Measurements from ENCODE around the gene NOVA2.

The NOVA2 gene

DNA sequence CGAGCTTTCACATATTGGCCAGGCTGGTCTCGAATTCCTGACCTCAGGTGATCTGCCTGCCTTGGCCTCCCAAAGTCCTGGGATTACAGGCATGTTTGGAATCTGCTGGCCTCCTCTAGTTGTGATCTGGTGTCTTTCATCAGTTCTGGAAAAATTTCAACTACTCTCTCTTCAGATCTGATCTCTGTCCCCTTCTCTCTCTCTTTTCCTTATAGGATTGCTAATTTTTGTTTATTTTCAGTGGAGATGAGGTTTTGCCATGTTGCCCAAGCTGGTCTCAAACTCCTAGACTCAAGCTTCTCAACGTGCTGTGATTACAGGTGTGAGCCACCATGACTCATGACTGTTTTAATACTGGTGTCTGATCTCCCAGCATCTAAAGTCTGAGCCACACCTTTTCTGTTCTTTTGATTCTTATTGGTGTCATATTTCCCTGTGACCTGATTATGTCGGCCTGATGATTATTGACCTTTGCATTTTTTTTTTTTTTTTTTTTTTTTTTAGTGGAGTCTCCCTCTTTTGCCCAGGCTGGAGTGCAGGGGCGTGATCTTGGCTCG lies 48.7 kb downstream of the NOVA2 start:
- Histone ChIP-seq H3K36me3 (ENCODE audit: control insufficient read depth in 1 of 2, insufficient read depth in 2 of 2, low read length in 2 of 2) (no peaks in the 10 kb centered on the region), H3K9ac (ENCODE audit: low read depth in 1 of 2, low read length in 2 of 2) (no peak overlapping the region), H3K27ac (ENCODE audit: low read depth, low read length) (no peak overlapping the region), H3K27me3 (ENCODE audit: control insufficient read depth in 1 of 2, insufficient read depth in 2 of 2, low read length in 2 of 2) (peaks cover 0 to 8% of the 10 kb centered on the region in 2 donors), H3K9me3 (ENCODE audit: control insufficient read depth in 1 of 2, low read length in 2 of 2) (no peaks in the 10 kb centered on the region), H3K4me1 (ENCODE audit: control insufficient read depth in 1 of 2, insufficient read depth in 2 of 2, low read length in 2 of 2) (peaks cover 4 to 5% of the 10 kb centered on the region in 2 donors), H3K4me3 (ENCODE audit: low read depth in 1 of 2, low read length in 2 of 2) (no peak overlapping the region)

DNA sequence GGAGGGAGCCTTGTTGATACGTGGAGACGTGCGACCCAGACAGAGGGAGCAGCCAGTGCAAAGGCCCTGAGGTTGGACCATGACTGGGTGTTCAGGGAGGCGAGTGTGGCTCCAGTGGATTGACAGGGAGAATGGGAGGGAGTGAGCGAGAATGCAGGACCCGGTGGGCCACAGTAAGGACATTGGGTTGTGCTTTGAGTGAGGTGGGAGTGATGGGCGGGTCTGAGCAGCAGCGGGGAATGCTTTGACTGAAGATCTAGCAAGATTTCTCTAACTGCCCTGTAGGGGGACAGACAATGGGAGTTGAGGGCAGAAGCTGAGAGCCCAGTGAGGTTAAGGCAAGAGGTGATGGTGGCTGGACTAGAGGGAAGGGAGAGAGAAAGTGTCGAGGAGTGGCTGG lies 51.4 kb downstream of the NOVA2 start:
- no peak overlapping the region for H3K9ac ChIP-seq (ENCODE audit: low read depth in 1 of 2, low read length in 2 of 2)
- no peak overlapping the region for H3K4me3 ChIP-seq (ENCODE audit: low read depth in 1 of 2, low read length in 2 of 2)
- H3K4me1 ChIP-seq (ENCODE audit: control insufficient read depth in 1 of 2, insufficient read depth in 2 of 2, low read length in 2 of 2): no peaks in the 10 kb centered on the region
- no peaks in the 10 kb centered on the region for H3K36me3 ChIP-seq (ENCODE audit: control insufficient read depth in 1 of 2, insufficient read depth in 2 of 2, low read length in 2 of 2)
- no peaks in the 10 kb centered on the region for H3K9me3 ChIP-seq (ENCODE audit: control insufficient read depth in 1 of 2, low read length in 2 of 2)
- H3K27me3 ChIP-seq (ENCODE audit: control insufficient read depth in 1 of 2, insufficient read depth in 2 of 2, low read length in 2 of 2): peaks cover 0 to 14% of the 10 kb centered on the region in 2 donors
- no peak overlapping the region for H3K27ac ChIP-seq (ENCODE audit: low read depth, low read length)

DNA sequence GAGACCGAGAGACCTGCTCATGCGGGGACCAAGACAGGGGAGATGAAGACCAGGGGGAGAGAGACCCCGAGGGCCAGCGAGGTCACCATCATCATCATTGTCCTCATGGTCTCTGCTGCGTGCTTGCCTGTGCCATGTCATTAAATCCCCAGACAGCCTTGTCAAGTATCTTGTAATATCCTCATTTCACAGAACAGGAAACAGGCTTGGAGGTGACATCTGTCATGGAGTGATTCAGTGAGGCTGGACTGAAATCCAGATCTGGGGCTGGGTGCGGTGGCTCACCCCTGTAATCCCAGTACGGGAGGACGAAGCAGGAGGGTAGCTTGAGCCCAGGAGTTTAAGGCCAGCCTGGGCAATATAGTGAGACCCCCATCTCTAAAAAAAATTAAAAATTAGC lies 53.2 kb downstream of the NOVA2 start:
- Histone ChIP-seq H3K9ac (ENCODE audit: low read depth in 1 of 2, low read length in 2 of 2) (no peak overlapping the region), H3K36me3 (ENCODE audit: control insufficient read depth in 1 of 2, insufficient read depth in 2 of 2, low read length in 2 of 2) (no peaks in the 10 kb centered on the region), H3K27me3 (ENCODE audit: control insufficient read depth in 1 of 2, insufficient read depth in 2 of 2, low read length in 2 of 2) (peaks cover 0 to 14% of the 10 kb centered on the region in 2 donors)

DNA sequence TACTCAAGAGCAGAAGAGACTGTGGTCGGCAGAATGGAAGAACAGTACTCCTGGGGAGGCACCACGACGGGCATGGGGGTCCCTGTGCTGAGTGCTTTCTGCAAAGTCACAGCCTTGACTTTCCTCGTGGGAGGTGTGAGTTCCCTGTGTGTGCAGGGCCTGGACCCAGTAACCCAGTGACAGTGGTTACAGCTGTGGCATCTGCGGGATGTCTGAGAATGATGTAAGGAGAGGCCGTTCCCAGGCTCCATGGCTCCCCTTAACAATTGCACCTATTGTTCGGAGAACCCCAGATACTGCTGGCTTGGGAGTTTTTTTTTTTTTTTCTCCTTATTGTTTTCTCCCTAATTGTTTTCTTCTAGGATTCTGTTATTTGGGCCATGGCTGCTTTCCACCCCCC lies 54.0 kb downstream of the NOVA2 start:
- Histone ChIP-seq H3K27ac (ENCODE audit: low read depth, low read length) (no peak overlapping the region), H3K4me3 (ENCODE audit: low read depth in 1 of 2, low read length in 2 of 2) (no peak overlapping the region), H3K9ac (ENCODE audit: low read depth in 1 of 2, low read length in 2 of 2) (no peak overlapping the region)

More for the DNA sequence above, 53.2 kb downstream of the NOVA2 start:
- no peak overlapping the region for H3K27ac ChIP-seq (ENCODE audit: low read depth, low read length)
- H3K4me3 ChIP-seq (ENCODE audit: low read depth in 1 of 2, low read length in 2 of 2): no peak overlapping the region
- no peaks in the 10 kb centered on the region for H3K9me3 ChIP-seq (ENCODE audit: control insufficient read depth in 1 of 2, low read length in 2 of 2)
- no peaks in the 10 kb centered on the region for H3K4me1 ChIP-seq (ENCODE audit: control insufficient read depth in 1 of 2, insufficient read depth in 2 of 2, low read length in 2 of 2)

DNA sequence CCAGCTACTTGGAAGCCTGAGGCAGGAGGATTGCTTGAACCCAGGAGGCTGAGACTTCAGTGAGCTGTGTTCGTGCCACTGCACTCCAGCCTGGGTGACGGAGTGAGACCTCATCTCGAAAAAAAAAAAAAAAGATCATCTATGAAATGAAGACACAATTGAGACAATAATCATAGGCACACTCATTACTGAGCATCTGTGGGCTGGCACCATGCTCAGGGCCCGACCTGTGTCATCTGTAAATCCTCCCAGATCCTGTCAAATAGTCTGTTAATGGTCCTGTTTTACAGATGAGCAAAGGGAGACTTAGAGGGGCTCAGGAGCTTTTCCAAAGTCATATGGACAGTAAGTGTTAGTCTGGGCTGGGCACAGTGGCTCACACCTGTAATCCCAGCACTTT lies 54.9 kb downstream of the NOVA2 start:
- H3K4me1 ChIP-seq (ENCODE audit: control insufficient read depth in 1 of 2, insufficient read depth in 2 of 2, low read length in 2 of 2): no peaks in the 10 kb centered on the region
- H3K9me3 ChIP-seq (ENCODE audit: control insufficient read depth in 1 of 2, low read length in 2 of 2): no peaks in the 10 kb centered on the region
- no peak overlapping the region for H3K9ac ChIP-seq (ENCODE audit: low read depth in 1 of 2, low read length in 2 of 2)
- peaks cover 0 to 17% of the 10 kb centered on the region in 2 donors for H3K27me3 ChIP-seq (ENCODE audit: control insufficient read depth in 1 of 2, insufficient read depth in 2 of 2, low read length in 2 of 2)
- H3K4me3 ChIP-seq (ENCODE audit: low read depth in 1 of 2, low read length in 2 of 2): no peak overlapping the region
- H3K27ac ChIP-seq (ENCODE audit: low read depth, low read length): no peak overlapping the region
- no peaks in the 10 kb centered on the region for H3K36me3 ChIP-seq (ENCODE audit: control insufficient read depth in 1 of 2, insufficient read depth in 2 of 2, low read length in 2 of 2)

More for the DNA sequence above, 54.0 kb downstream of the NOVA2 start:
- Histone ChIP-seq H3K9me3 (ENCODE audit: control insufficient read depth in 1 of 2, low read length in 2 of 2) (no peaks in the 10 kb centered on the region), H3K36me3 (ENCODE audit: control insufficient read depth in 1 of 2, insufficient read depth in 2 of 2, low read length in 2 of 2) (no peaks in the 10 kb centered on the region), H3K27me3 (ENCODE audit: control insufficient read depth in 1 of 2, insufficient read depth in 2 of 2, low read length in 2 of 2) (peaks cover 0 to 17% of the 10 kb centered on the region in 2 donors), H3K4me1 (ENCODE audit: control insufficient read depth in 1 of 2, insufficient read depth in 2 of 2, low read length in 2 of 2) (no peaks in the 10 kb centered on the region)

DNA sequence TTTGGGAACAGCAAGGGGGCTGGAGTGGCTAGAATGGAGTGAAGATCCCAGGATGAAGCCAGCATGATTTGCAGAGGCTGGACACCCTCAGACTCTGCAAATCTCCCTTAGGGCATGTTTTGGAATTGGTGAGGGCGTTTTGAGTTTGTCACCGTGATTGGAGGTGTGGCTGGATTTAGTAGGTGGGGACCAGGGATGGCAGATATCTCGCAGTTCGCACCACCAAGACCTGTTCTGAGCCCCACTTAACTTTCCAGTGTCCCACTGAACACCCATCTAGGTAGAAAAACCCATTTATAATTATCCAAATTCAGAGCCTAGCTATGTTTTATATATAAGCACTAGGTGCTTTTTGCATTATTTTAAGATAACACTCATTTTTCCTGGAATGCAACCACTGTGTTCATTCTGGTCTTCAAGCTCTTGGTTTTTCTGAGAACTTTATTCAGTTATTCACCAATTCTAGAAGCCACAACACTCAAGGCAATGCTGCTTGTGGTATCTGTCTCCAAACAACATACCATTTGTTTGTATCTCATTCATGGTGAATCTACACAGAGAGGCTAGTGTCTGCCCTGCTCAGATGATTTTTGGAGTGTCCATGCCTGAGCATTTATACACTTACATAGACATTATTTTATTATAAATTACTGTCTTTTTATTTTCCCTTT lies 56.1 kb downstream of the NOVA2 start:
- no peak overlapping the region for H3K9ac ChIP-seq (ENCODE audit: low read depth in 1 of 2, low read length in 2 of 2)
- H3K4me1 ChIP-seq (ENCODE audit: control insufficient read depth in 1 of 2, insufficient read depth in 2 of 2, low read length in 2 of 2): no peaks in the 10 kb centered on the region
- H3K9me3 ChIP-seq (ENCODE audit: control insufficient read depth in 1 of 2, low read length in 2 of 2): no peaks in the 10 kb centered on the region
- H3K27me3 ChIP-seq (ENCODE audit: control insufficient read depth in 1 of 2, insufficient read depth in 2 of 2, low read length in 2 of 2): peaks cover 0 to 17% of the 10 kb centered on the region in 2 donors
- no peak overlapping the region for H3K27ac ChIP-seq (ENCODE audit: low read depth, low read length)
- no peaks in the 10 kb centered on the region for H3K36me3 ChIP-seq (ENCODE audit: control insufficient read depth in 1 of 2, insufficient read depth in 2 of 2, low read length in 2 of 2)
- no peak overlapping the region for H3K4me3 ChIP-seq (ENCODE audit: low read depth in 1 of 2, low read length in 2 of 2)

DNA sequence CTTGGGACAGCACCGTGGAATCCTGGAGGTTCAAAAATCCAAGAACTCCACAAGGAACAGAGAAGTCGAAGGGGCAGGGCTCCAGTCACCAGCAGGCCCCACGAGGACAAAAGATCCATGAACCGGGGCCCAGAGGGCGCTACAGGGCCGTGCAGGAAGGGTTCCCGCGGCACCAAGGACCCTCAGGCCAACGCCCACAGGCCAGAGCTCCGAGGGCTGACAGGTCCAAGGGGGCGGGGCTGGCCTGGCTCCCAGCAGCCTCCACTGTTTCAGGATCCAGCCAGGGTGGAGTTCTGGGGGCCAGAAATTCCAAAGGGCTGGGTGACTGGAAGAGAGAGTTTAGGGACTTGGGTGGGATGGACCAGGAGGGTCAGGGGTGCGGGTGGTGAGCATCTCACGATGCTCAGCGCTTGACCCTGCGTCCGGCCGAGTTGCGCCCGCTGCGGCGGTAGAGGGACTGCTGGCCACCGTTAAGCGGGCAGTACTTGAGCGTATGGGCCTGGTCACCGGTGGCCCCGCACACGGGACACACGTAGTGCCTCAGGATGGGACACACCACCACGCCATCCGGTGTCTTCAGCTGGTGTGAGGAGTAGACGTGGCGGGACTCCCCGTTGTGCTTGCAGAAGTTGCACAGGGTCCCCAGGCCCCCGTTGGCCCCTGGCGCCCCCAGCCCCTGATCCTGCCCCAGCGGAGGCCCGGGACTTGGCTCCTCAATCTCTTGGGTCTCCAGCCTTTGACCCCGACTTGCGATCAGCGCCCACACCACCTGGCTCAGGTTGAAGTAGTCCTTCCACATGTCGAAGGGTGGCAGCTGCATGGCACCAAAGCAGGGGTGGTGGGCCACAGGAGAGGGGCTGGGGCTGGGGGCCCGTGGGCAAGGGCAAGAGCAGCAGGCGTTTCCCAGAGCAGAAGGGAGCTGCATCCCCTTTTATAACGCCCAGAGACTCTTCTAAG lies 59.5 kb downstream of the NOVA2 start, which contains the start of gene NANOS2:
NANOS2 (minus strand) TSS at position 905 of the 957 bp plus-strand sequence; CDS start at position 820, 85 bp downstream.
- Histone ChIP-seq H3K27me3 (ENCODE audit: control insufficient read depth in 1 of 2, insufficient read depth in 2 of 2, low read length in 2 of 2) (peaks cover 0 to 3% of the 10 kb centered on the region in 2 donors), H3K27ac (ENCODE audit: low read depth, low read length) (no peak within 1 kb of the TSS), H3K4me1 (ENCODE audit: control insufficient read depth in 1 of 2, insufficient read depth in 2 of 2, low read length in 2 of 2) (no peaks in the 10 kb centered on the region), H3K36me3 (ENCODE audit: control insufficient read depth in 1 of 2, insufficient read depth in 2 of 2, low read length in 2 of 2) (no peaks in the 10 kb centered on the region), H3K4me3 (ENCODE audit: low read depth in 1 of 2, low read length in 2 of 2) (no peak within 1 kb of the TSS), H3K9me3 (ENCODE audit: control insufficient read depth in 1 of 2, low read length in 2 of 2) (no peaks in the 10 kb centered on the region), H3K9ac (ENCODE audit: low read depth in 1 of 2, low read length in 2 of 2) (no peak within 1 kb of the TSS)

DNA sequence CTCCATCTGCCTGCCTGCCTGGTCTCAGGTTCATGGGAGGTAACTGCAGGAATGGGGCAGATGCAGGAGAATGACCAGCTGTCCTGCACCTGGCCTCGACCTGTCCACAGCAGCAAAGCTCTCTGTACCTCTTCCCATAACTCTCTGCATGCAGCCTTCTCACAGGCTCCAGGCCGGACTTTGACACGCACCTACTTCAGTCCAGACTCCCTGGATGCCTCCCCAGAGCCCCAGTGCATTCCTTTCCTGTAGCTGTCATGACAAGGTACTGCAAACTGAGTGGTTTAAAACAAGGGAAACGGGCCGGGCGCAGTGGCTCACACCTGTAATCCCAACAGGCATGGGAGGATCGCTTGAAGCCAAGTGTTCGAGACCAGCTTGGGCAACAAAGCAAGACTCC lies 62.4 kb downstream of the NOVA2 start:
- Histone ChIP-seq H3K9me3 (ENCODE audit: control insufficient read depth in 1 of 2, low read length in 2 of 2) (no peaks in the 10 kb centered on the region), H3K36me3 (ENCODE audit: control insufficient read depth in 1 of 2, insufficient read depth in 2 of 2, low read length in 2 of 2) (no peaks in the 10 kb centered on the region), H3K27me3 (ENCODE audit: control insufficient read depth in 1 of 2, insufficient read depth in 2 of 2, low read length in 2 of 2) (peaks cover 0 to 3% of the 10 kb centered on the region in 2 donors), H3K9ac (ENCODE audit: low read depth in 1 of 2, low read length in 2 of 2) (no peak overlapping the region), H3K4me3 (ENCODE audit: low read depth in 1 of 2, low read length in 2 of 2) (no peak overlapping the region), H3K27ac (ENCODE audit: low read depth, low read length) (no peak overlapping the region), H3K4me1 (ENCODE audit: control insufficient read depth in 1 of 2, insufficient read depth in 2 of 2, low read length in 2 of 2) (no peaks in the 10 kb centered on the region)

DNA sequence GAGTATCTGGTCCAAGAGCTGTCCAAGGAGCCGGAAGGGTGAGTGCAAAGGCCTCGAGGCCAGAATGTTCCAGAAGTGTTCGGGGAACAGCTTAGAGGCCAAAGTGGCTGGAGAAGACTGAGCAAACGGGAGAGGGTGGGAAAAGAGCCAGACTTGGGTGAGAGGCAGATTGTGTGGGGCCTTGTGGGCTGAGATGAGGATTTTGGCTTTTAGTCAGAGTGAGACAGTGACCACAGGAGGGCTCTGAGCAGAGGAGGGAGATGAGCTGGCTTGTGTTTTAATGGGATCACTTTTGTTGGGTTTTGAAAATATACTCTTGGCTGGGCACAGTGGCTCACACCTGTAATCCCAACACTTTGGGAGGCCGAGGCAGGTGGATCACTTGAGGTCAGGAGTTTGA lies 64.7 kb downstream of the NOVA2 start:
- Histone ChIP-seq H3K36me3 (ENCODE audit: control insufficient read depth in 1 of 2, insufficient read depth in 2 of 2, low read length in 2 of 2) (no peaks in the 10 kb centered on the region), H3K4me1 (ENCODE audit: control insufficient read depth in 1 of 2, insufficient read depth in 2 of 2, low read length in 2 of 2) (no peaks in the 10 kb centered on the region), H3K4me3 (ENCODE audit: low read depth in 1 of 2, low read length in 2 of 2) (no peak overlapping the region), H3K27ac (ENCODE audit: low read depth, low read length) (no peak overlapping the region), H3K9me3 (ENCODE audit: control insufficient read depth in 1 of 2, low read length in 2 of 2) (no peaks in the 10 kb centered on the region), H3K27me3 (ENCODE audit: control insufficient read depth in 1 of 2, insufficient read depth in 2 of 2, low read length in 2 of 2) (no peaks in the 10 kb centered on the region), H3K9ac (ENCODE audit: low read depth in 1 of 2, low read length in 2 of 2) (no peak overlapping the region)

DNA sequence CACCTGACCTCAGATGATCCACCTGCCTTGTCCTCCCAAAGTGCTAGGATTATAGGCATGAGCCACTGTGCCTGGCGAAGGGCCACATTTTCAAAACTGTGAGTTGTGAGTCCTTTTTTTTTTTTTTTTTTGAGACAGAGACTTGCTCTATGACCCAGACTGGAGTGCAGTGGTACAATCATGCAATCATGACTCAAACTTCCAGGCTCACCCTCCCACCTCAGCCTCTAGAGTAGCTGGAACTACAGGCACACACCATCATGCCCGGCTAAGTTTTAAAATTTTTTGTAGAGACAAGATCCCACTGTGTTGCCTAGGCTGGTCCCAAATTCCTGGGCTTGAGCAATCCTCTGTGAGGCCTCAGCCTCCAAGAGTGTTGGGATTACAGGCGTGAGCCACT lies 67.4 kb downstream of the NOVA2 start:
- H3K27ac ChIP-seq (ENCODE audit: low read depth, low read length): no peak overlapping the region
- no peaks in the 10 kb centered on the region for H3K9me3 ChIP-seq (ENCODE audit: control insufficient read depth in 1 of 2, low read length in 2 of 2)
- H3K4me1 ChIP-seq (ENCODE audit: control insufficient read depth in 1 of 2, insufficient read depth in 2 of 2, low read length in 2 of 2): peaks cover 5 to 10% of the 10 kb centered on the region in 2 donors
- H3K4me3 ChIP-seq (ENCODE audit: low read depth in 1 of 2, low read length in 2 of 2): no peak overlapping the region
- H3K36me3 ChIP-seq (ENCODE audit: control insufficient read depth in 1 of 2, insufficient read depth in 2 of 2, low read length in 2 of 2): no peaks in the 10 kb centered on the region
- H3K27me3 ChIP-seq (ENCODE audit: control insufficient read depth in 1 of 2, insufficient read depth in 2 of 2, low read length in 2 of 2): no peaks in the 10 kb centered on the region
- no peak overlapping the region for H3K9ac ChIP-seq (ENCODE audit: low read depth in 1 of 2, low read length in 2 of 2)

All from duodenal mucosa (tissue), 2 donors.